Fibroblast of skin of scalp (primary cell): ENCODE data around the gene ATP11A.

Experiments used
- DNase-seq: peaks from one replicate; pipeline ENCODE4 v3.0.0-alpha.2; 2013

Gene ATP11A

DNA sequence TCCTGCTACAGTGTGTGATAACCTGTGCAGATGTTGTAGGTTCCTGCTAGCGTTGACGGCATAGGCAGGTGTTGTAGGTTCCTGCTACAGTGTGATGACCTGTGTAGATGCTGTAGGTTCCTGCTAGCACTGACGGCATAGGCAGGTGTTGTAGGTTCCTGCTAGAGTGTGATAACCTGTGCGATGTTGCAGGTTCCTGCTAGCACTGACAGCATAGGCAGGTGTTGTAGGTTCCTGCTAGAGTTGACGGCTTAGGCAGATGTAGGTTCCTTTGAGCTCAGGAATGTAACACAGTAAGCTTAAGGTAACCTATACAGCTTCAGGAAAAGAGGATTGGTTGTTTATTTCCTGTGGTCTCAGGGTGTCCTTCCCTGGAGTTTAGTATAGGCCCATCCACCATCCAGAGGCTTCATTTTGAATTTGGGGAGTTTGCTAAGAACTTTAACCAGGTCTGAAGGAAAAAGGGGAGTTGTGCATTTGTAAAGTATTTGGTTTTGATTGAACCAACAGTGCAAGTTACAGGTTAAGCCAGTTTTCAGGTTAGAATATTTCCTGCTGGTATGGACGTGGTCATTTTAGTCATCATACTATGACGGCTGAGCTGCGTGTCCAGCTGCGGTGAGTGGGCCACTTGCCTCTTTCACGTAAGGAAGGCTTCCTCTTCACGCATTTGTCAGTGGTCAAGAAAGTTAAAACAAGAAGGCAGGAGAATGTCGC, 53.8 kb downstream of the ATP11A start:
- no peak for DNase-seq

DNA sequence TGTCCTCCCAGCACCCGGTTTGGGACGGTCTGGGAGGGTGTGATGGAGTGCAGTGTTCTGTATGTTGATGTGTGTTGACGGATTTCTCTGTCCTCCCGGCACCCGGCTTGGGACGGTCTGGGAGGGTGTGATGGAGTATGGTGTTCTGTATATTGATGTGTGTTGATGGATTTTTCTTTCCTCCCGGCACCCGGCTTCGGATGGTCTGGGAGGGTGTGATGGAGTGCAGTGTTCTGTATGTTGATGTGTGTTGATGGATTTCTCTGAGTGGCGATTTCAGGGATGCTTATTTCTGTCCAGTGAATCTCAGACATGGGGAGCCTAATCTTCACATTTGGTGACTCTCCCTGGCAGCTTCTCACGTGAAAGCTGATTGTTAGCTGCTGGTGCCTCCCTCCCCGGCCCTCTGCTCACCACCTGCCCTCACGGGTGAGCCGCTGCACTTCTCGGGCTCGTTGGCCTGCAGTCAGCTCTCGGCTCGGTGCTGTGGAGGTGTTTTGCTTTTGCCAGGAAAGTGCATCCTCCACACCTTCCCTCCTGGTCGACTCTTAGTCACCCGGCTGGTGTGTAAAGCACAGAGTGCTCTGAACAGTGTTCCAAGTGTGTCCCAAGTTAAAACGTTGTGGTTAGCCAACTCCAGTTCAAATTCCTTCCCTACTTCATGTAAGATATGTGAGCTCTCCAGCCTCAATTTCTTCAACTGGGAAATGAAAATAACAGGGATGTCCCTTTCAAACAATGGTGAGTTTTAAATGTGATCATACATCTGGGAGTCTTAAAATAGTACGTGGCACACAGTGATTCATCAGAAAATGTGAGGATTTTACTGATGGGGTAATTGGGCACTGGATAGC, 54.6 kb downstream of the ATP11A start:
- peak; percentile 3 for DNase-seq

DNA sequence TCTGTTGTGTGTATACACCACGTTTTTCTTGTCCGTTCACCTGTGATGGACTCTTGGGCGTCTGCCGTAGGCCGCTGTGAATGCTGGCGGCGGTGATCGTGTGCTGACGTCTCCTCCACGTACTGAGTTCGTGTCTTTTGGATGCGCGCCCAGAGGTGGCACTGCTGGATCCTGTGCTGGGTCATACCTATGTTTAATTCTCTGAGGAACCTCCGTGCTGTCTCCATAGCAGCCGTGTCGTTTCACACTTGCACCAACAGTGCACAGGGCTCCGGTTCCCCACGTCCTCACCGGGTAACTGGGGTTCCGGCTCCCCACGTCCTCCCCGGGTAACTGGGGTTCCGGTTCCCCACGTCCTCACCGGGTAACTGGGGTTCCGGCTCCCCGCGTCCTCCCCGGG, 56.2 kb downstream of the ATP11A start:
- no peak for DNase-seq

DNA sequence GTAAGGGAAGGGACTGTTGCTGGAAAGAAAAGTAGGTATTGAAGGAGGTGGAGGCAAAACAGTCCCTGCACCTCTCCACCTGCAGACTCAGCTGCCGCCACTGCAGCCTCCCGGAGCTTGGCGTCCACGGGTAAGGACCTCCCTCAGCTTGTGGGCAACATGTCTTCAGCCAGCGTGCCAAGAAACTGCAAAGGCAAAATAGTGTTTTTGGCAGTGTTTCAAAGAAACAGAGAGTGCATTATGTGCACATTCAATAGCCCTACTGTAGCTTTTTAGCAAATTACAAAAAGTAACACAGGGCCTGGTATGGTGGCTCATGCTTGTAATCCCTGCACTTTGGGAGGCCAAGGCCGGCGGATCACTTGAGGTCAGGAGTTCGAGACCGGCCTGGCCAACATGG, 57.4 kb downstream of the ATP11A start:
- DNase-seq = no peak

DNA sequence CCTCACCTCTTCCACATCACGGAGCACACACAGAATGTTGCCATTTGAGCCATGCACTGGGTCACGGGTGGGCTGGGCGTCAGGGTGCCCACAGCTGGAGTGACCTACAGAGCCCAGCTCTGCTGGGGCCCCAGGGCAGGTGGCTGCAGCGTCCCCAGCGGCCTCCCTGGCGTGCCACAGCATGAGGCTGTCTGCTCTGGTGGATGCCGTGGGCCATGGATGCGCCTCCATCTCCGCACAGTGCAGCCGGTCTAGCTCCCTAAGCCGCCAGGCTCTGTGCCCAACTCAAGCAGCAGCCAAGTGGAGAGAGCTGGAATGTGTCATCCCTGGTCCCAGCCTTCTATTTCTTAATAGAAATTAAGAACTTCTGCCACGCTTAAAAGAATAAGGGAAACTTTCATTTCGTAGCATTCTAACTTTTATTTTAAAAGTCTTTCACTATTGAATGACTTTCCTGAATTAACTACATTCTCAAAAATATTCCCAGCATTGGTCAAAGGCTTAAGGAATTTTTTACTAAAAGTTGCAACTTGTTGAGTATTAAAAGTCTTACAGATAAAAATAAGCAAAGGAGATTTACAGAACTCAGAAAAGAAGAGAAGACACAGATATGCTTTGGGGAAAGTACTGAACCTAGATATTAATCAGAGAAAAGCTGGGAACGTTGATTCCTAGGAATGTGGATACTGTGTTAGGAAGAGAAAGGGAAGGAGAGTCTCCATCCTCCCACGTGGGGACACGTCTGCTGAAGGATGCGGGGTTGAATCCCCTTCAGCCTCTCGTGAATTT, 59.3 kb downstream of the ATP11A start:
- DNase-seq = no peak

DNA sequence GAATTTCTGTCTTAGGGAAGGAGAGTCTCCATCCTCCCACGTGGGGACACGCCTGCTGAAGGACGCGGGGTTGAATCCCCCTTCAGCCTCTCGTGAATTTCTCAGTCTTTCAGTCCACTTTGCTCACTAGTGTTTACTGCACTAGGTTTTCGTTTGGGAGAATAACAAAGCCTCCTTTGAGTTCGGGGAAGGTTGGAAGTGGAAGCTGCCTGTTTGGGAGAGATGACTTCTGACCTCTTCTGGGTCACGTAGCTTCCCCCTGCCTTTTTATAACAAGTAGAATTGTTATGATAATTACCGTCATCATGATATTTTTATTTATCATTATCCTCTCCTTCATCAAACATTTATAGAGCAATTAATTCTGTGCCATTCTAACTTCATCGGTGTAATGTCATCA, 60.7 kb downstream of the ATP11A start:
- no peak for DNase-seq

DNA sequence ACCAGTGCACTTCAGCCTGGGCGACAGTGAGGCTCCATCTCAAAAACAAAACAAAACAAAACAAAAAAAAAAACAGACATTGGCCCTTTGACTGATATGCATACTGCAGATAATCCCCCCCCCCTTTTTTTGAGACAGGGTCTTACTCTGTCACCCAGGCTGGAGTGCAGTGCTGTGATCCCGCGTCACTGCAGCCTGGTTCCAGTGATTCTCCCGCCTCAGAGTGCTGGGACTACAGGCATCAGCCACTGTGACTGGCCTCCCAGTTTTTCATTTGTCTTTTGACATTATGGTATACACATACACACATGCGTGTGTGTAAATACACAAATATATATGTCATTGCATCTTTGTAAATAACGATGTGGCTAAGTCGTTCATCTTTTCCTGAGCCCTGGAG, 61.8 kb downstream of the ATP11A start:
- no peak for DNase-seq

DNA sequence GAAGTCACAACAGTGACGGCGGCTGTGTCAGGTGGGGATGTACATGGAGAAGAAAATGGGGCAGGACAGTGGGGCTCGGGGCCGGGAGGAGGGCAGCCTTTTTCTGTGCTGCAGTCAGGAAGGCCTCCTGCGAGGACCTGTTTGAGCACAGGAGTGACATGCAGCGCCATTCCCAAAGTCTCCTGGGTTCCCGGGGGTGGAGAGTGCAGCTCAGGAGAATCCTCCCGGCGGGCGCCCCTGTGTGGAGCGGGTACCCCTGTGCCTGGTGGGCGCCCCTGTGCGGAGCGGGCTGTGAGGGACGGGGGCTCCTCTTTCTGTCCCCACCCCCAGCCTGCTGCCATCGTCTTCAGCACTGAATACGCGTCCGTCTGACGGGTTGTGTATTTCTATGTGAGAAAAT, 62.4 kb downstream of the ATP11A start:
- DNase-seq = no peak

DNA sequence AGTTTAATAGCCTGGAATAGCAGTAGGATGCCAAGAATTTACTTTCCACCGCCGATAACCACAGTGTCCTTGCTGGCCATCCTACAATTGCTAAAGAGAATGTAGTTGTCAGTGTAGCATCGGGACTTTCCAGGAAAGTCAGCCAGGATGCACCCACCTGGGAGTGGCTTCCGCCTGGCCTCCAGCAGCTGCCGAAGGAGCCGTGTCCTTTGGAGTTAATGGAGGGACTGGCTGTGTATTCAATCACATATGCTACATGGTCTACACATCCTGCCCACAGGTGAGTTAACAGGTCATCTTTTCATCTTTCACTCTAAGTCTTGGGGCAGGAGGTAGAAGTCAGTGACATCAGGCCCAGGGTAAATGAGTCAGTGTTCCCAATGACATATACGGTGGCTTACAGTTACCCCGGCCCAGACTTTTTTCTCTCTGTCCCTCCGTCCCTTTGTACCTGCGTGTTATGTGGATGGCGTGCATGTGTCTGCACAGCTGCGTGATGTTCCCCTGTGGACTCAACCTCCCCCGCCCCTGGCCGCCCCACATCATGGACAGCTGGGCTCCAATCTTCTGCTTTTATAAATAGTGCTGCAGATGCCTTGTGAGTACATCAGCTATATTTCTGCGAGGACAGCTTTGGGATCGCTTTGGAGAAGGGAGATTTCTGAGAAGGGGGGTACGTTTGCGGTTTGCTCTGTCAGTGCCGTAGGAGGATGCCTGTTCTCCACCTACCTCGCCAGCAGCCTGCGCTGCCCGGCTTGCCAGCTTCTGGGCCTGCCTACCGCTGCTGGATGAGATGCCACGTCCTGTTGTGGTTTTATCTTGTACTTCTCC, 63.1 kb downstream of the ATP11A start:
- DNase-seq = no peak

DNA sequence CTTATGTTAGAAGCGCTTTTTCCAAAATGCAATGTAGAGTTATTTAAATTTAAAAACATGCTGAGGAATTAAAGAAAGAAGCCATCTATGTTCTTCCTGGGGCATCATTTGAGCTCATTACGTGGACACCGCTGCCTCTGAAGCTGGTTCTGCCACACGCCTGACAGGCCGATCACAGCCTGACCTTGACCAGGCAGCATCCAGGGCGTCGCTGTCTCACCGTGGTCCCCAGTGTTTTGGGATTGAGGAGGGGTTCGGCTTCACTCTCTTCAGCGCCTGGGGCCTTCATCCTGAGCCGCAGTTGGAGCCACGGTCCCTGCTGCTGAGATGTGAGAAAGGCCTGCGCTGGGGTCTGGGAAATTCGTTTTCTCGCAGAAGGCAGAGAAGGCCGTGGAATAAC, 64.0 kb downstream of the ATP11A start:
- no peak for DNase-seq

DNA sequence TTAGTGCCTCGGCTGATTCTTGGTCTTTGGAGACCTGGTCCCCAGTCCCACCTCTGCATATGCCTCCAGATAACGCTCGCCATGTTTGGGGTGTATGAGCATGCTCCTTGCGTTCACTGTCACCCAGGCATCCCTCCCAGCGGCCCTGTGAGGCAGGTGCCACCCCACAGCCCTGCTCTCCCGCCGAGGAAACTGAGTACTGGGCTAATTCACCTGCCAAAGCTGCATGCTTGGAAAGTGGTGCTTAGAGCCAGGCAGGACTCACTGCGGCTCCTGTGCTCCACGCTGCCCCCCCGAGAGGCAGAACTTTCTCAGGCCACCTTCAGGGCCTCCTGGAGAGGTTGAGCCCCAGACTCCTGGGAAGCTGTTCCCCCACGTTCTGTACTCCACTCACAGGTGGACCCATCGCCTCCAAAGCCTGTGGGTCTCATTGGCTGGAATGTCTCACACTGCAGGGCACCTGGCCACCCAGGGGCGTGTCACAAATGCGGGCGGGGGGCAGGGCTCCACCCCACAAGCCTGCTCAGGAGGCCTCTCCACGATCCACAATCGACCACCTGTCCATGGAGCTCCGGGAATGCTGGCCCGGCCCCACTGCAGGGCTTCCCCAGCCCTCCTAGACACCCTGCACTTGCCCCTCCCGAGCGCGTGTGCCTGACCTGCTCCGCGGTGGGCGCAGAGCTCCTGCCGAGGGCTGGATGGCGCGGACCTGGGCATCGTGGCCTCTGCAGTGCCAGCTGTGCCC, 64.6 kb downstream of the ATP11A start:
- DNase-seq = no peak

DNA sequence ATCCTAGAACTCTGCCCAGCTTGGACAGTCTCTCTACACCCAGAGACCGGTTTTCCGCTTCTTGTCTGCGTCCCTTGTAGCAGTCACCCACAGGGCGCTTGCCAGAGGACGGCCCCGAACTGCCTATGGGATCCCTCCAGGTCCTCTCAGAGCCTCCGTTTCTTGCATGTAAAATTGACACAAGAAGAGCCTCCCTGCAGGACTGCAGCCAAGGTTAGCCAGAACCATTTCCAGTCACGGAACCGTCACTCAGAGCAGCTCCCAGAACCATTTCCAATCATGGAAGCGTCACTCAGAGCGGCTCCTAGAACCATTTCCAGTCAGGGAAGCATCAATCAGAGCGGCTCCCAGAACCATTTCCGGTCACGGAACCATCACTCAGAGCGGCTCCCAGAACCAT, 65.5 kb downstream of the ATP11A start:
- no peak for DNase-seq

DNA sequence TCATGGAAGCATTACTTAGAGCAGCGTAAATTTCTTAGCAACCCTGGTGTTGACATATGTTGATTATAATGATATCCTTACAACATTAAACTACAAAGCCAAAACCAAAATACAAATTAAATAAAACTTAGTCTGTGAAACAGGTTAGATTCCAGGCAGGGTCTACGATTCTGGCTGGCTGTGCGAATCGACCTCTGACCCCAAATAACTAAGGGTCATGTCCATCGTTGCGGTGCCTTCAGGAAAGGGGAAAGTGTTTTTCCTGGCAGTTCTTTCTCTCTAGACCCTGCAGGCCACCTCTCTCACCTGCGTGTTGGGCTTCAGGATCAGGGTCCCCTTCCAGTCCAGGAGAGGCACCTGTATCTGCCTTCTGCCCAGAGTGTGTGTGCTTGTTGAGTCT, 66.2 kb downstream of the ATP11A start:
- DNase-seq = no peak

DNA sequence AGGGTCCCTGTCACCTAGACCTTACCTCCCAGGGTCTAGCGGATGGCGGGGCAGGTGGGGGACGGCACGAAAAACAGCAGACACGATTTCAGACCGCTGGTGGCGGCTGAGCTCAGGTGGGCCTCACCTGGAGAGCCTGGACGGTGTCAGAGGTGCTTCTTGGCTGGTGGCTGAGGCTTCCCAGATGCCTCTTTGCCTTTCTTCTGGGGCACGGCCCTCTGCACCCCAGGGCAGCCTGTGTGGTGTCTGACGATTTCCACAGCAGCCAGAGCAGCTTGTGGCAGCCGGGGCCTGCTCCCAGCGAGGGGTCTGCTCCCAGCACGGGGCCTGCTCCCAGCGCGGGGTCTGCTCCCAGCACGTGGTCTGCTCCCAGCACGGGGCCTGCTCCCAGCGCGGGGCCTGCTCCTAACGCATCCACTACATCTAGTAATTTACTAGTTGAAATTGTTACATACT, 66.7 kb downstream of the ATP11A start:
- no peak for DNase-seq

DNA sequence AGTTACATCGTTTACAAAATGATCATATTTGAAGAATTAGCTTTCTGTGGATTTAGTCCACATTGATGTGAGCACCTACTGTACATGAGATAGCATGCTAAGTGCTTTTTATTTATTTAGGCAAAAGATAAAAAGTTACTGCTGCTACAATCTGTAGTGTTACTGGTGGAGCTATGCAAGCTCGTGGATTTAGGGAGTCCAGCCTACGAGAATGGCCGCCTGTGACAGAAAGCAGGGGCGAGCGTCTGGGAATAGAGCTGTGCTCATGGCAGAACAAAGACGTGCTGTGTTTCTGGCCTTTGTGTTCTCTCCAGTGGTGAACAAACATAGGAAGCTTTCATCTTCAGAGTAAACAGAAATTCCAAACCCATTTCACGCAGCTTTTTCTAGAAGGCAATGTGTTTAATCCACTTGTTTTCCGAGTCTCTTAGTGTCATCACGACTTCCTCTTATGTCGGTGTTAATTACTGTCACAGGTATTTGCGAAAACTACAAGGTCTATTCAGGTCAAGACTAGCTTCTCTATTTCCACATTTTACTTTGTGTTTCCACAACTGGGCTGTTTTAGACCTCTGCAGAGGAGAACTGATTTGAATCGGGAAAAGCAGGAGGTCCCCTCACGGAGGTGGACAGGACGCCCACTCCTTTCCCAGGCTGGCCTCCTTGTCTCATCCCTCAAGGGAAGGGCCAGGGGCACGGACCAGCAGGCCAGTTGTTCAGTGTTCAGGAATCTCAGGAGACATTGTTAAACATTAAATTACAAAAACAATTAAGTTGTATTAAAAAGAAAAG, 67.3 kb downstream of the ATP11A start:
- DNase-seq = no peak

DNA sequence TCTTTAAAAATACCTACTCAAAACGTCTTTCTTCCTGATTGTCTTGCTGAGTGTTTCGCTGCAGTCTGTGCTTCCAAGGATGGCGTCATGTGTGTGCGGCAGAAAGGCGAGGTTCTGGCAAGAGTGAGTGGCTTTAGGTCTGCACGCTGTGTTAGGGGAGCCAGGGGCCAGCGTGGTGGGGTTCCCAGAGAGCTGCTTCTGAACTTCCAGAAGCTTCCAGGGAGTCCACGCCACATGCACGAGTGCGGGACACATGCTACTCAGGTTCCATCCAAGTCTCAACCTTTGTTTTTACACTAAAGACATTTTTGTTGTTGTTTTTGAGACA, 67.9 kb downstream of the ATP11A start:
- no peak for DNase-seq

DNA sequence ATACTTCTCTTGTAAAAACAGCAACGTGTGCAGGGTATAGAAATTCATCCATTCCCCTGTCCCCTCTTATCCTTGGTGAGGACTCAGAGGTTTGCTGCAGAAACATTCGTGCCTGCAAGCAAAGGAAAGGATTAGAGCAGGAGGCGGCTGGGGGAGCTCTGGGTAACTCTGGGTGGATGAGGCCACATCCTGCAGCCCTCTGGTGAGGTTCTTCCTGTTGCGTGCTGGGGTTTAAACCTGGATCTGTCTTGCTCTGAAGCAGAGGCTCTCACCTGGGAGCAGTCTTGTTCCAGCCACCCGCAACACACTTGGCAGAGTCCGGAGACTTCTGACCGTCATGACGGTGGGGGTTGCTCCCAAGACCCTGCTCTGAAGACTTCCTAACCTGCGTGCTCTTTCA, 69.2 kb downstream of the ATP11A start:
- DNase-seq = no peak

DNA sequence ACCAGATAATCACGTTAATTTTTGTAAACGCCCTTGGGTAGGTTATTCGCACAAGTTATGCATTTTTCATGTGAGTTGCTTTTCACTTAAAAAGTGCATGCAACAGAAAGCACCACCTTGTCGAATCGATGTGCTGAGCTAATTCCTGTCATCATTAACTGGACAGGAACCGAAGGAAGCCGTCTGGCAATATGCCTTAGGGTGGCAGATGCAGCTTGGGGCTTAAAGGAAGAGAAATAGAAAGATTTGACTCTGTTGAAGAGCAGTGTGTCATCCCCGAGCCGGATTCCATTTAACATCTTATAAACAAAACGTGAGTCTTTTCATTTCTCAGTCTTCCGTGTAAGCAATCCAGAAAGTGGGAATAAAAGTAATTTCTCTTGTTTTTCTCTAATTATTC, 70.0 kb downstream of the ATP11A start:
- no peak for DNase-seq

DNA sequence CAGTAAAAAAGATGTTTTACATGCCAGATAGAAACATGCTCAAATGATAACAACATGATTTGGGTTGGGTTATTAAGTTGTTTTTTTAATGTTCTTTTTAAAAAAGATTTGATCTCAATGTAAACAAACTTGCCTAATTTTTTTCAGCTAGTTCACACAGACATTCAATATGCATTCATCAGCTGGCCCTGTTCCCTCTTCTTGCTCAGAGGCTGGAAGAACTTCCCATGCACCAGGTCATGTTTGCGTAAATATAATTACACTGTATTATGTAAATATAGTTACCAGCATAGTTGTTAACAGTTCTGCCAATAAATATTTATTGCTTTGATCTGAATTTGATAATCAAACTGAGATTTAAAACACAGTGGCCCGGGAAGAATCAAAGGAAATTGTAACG, 70.6 kb downstream of the ATP11A start:
- no peak for DNase-seq

DNA sequence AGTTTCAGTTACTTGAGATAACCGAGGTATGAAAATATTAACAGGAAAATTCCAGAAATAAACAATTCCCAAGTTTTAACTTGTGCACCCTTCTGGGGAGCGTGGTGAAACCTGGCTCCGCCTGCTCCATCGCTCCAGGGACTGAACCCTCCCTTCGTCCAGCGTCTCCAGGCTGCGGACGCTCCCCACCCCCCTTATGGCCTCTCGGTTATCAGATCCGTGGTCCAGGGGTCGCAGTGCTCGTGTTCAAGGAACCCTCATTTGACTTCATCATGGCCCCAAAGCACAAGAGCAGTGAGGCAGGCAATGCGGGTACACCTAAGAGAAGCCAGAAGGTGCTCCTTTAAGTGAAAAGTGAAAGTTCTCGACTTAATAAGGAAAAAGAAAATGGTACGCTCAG, 71.1 kb downstream of the ATP11A start:
- DNase-seq = no peak
